HAP-1 (cell line): ENCODE data around the gene OR8H1.

ENCODE experiments used
- DNase-seq, 2 experiments: peaks; one replicate each; pipeline ENCODE4 v3.0.0-alpha.2; 2016 to 2020; ENCODE audit warnings: low spot score in 2 of 2
- H3K27me3 ChIP-seq: fragments of 250-450 bp; sonication (Bioruptor Pico); 2 replicates; pipeline ENCODE4 v1.5.1; 2020; ENCODE audit warnings: low read depth, mild to moderate bottlenecking, moderate library complexity
- H3K36me3 ChIP-seq: fragments of 250-450 bp; sonication (Bioruptor Pico); replicated peaks from 2 replicates; pipeline ENCODE4 v1.5.1; 2020; ENCODE audit warnings: mild to moderate bottlenecking
- H3K4me1 ChIP-seq: fragments of 250-450 bp; sonication (Bioruptor Pico); 2 replicates; pipeline ENCODE4 v1.5.1; 2020; ENCODE audit warnings: mild to moderate bottlenecking
- H3K4me3 ChIP-seq: fragments of 250-450 bp; sonication (Bioruptor Pico); 2 replicates; pipeline ENCODE4 v1.5.1; 2020; ENCODE audit warnings: mild to moderate bottlenecking, moderate library complexity
- H3K9me3 ChIP-seq: fragments of 250-450 bp; sonication (Bioruptor Pico); 2 replicates; pipeline ENCODE4 v1.5.1; 2020; ENCODE audit warnings: mild to moderate bottlenecking, moderate library complexity
- in situ Hi-C: fragments of 300-500 bp; cut with MboI; formaldehyde crosslinking; loops from 3 replicates; pipeline ENCODE4 v1.14.3; 2020; ENCODE audit warnings: low sequenced_read_pairs, inconsistent platforms, mixed read lengths

Gene OR8H1, protein sequence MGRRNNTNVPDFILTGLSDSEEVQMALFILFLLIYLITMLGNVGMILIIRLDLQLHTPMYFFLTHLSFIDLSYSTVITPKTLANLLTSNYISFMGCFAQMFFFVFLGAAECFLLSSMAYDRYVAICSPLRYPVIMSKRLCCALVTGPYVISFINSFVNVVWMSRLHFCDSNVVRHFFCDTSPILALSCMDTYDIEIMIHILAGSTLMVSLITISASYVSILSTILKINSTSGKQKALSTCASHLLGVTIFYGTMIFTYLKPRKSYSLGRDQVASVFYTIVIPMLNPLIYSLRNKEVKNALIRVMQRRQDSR

DNA sequence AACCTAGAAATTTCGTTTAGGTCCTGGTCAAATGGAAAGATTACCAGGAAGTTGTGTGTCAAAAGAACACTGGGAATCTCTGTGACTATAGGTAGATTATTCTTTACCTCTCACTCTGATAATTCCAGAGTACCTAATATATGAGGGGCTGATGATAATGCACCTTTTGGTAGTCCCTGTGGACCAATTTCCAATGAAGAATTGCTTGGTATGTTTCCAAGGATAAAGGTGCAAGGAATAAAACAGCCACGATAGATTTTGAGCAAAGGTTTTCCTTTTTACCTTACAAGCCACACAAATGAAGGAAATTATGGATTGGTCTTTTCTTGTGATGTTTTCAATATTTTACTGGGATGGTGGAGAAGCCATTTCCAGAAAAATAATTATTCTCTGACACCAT is at the start of gene OR8H1:
Gene OR8H1 (minus strand): TSS at position 101 of the 400 bp plus-strand sequence. CDS start 1,192 bp downstream, outside the sequence.
- H3K4me3 ChIP-seq: no peak within 1 kb of the TSS
- DNase-seq: no peak
- no peaks in the 10 kb centered on the region for H3K9me3 ChIP-seq
- H3K27me3 ChIP-seq: no peaks in the 10 kb centered on the region
- H3K4me1 ChIP-seq: no peaks in the 10 kb centered on the region
- H3K36me3 ChIP-seq: no peaks in the 10 kb centered on the region
- in situ Hi-C loops: no loop called here

DNA sequence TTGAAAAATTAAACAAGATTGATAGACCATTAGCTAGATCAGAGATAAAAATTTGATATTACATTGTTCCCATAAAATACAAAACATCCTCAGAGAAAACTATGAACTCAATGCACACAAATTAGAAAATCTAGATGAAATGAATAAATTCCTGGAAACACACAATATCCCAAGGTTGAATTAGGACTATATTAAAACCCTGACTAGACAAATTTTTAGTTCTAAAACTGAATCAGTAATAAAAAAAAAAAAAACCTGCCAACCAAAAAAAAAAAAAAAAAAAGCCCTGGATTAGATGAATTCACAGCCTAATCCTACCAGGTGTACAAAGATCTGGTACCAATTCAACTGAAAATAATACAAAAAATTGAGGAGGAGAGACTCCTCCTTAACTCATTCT is 48.2 kb upstream of the OR8H1 start:
- in situ Hi-C loops: no loop called here
- H3K36me3 ChIP-seq: no peaks in the 10 kb centered on the region
- H3K4me3 ChIP-seq: no peak overlapping the region
- H3K4me1 ChIP-seq: no peaks in the 10 kb centered on the region
- no peaks in the 10 kb centered on the region for H3K27me3 ChIP-seq
- H3K9me3 ChIP-seq: no peaks in the 10 kb centered on the region
- DNase-seq: no peak

DNA sequence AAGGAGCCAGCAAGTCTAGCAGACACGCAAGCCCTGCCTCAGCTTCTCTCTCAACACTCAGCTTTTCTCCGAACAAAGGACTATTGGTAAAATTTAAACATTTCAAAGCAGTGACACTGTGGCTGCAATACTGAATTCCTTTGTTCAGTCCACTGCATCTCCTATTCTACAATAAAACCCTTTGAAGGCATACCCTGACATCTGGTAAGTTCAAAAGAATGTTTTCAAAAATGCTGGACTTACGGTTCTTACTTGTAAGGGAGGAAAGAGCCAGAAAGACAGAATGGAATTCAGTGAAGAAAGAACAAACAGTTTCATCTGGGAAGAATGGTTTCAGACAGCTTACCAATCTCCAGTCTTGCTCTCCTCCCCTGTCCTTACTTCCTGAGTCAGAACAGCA is 41.1 kb upstream of the OR8H1 start:
- DNase-seq: no peak
- Histone ChIP-seq H3K36me3 (no peaks in the 10 kb centered on the region), H3K27me3 (no peaks in the 10 kb centered on the region), H3K9me3 (no peaks in the 10 kb centered on the region), H3K4me3 (no peak overlapping the region), H3K4me1 (no peaks in the 10 kb centered on the region)
- in situ Hi-C loops: no loop called here

DNA sequence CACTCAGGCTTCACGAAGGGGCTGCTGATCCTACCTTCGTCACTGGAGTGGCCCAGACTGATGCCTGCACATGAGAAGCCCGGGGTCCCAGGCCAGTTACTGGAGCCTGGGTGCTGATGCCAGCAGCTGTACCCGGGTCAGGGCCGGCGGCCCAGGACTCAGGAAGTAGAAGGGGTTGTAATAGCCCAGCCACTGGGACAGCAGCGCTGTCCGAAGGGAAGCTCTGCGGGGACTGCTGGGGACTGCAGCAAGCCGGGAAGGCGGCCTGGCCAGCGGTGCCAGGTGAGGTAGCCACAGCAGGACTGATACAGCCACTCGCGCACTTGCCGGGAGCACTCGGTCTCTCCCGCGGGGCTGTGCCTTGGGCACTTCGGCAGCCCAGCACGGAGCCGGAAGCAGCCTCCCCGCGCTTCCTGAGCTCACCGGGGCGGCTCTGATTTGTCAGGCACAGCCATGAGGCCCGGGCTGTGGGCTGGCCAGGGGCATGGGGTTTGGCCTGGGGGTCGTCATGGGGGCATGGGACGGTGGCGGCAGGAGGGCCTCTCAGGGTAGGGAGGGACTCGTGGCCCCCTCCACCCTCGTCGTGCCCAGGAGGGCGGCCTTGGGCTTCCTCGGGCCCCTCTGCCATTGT is 39.9 kb upstream of the OR8H1 start:
- H3K4me1 ChIP-seq: no peaks in the 10 kb centered on the region
- H3K9me3 ChIP-seq: no peaks in the 10 kb centered on the region
- in situ Hi-C loops: no loop called here
- no peak overlapping the region for H3K4me3 ChIP-seq
- no peaks in the 10 kb centered on the region for H3K27me3 ChIP-seq
- no peaks in the 10 kb centered on the region for H3K36me3 ChIP-seq
- no peak for DNase-seq

DNA sequence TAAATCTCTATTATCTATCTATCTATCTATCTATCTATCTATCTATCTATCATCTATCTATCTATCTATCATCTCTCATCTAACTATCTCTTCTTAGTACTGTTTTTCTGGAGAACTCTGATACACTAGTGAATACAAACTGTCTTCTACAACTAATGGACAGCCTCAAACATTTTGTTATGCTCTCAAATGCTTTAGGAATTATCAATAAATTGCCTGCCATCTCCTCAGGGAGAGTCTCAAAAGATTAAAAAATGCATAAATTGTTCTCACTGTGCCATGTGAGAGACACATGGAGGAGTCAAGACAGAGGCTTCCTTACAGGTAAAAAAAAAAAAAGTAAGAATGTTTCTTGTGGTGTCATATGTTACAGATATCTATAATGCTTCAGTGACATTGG is 22.8 kb upstream of the OR8H1 start, which contains the start of gene OR8K3:
Gene OR8K3 (plus strand): TSS at position 301 of the 400 bp plus-strand sequence. CDS start 3,163 bp downstream, outside the sequence.
- in situ Hi-C loops: no loop called here
- H3K4me3 ChIP-seq: no peak within 1 kb of the TSS
- no peak for DNase-seq

DNA sequence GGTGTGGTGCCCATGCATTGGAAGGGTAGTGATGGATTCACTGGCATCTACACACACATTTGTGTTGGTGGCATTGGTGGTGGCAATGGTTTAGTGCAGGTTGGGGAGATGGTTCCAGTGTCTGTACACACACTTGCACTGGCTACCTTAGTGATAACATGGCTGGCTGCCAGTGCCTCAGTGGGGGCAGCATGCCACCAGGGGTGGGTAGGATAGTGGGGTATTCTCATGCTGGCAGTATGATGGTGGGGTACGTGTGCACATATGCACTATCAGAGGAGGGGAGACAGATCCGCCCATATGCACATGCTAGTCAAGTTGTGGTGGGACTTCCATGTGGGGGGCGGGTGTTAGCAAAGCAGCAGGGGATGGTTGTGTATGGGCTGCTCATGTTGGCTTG is 15.8 kb upstream of the OR8H1 start:
- in situ Hi-C loops: no loop called here
- Histone ChIP-seq H3K27me3 (no peaks in the 10 kb centered on the region), H3K9me3 (no peaks in the 10 kb centered on the region; the same call in 1 of the 2 replicates), H3K4me1 (no peaks in the 10 kb centered on the region), H3K4me3 (no peak overlapping the region), H3K36me3 (no peaks in the 10 kb centered on the region)
- no peak for DNase-seq

More for the DNA sequence above, 22.8 kb upstream of the OR8H1 start, which contains the start of gene OR8K3:
- Histone ChIP-seq H3K27me3 (no peaks in the 10 kb centered on the region), H3K36me3 (no peaks in the 10 kb centered on the region), H3K9me3 (no peaks in the 10 kb centered on the region; the same call in 1 of the 2 replicates), H3K4me1 (no peaks in the 10 kb centered on the region)

DNA sequence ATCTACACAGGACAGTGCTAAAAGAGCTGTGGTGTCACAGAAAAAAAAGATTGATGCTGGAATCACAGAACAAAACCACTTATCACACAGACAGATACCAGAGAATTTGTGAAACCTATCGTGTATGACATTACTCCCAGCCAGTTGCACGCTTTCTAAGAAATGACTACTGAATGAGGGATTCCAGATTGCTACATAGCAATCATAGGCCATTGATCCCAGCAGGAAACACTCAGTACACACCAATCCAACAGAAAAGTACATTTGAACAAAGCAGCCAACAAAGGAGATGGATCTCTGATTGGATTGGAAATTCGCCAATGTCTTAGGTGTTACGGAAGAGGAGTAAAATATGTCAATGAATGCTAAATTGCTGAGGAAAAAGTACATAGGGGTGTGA is 4.8 kb upstream of the OR8H1 start:
- in situ Hi-C loops: no loop called here
- H3K4me3 ChIP-seq: no peak overlapping the region

DNA sequence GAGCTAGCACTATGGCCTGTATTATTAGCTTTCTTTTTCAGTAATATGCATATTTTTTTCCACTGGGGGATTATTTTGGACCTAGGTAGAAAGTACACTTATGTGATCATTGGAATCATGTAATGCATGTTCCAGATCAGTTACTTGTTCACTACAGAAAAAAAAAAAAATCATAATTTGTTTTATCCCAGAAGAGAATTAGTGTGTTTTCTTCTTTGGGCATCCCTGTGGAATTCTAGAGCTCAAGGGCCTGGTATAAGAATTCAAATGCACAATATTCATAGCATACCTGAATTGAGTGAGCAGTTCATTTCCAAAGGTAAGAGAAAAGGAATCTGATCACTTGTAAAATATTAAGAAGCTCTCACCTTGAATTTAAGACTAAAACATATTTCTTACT is 18.2 kb downstream of the OR8H1 start, which contains the start of gene OR5T1:
Gene OR5T1 (plus strand): TSS at position 301 of the 400 bp plus-strand sequence. CDS start 1,485 bp downstream, outside the sequence.
- Histone ChIP-seq H3K4me1 (no peaks in the 10 kb centered on the region), H3K4me3 (no peak within 1 kb of the TSS), H3K36me3 (no peaks in the 10 kb centered on the region), H3K27me3 (no peaks in the 10 kb centered on the region), H3K9me3 (no peaks in the 10 kb centered on the region; the same call in 1 of the 2 replicates)
- in situ Hi-C loops: no loop called here
- no peak for DNase-seq

More for the DNA sequence above, 4.8 kb upstream of the OR8H1 start:
- H3K27me3 ChIP-seq: no peaks in the 10 kb centered on the region
- H3K9me3 ChIP-seq: no peaks in the 10 kb centered on the region
- no peaks in the 10 kb centered on the region for H3K36me3 ChIP-seq
- DNase-seq: no peak
- H3K4me1 ChIP-seq: no peaks in the 10 kb centered on the region

DNA sequence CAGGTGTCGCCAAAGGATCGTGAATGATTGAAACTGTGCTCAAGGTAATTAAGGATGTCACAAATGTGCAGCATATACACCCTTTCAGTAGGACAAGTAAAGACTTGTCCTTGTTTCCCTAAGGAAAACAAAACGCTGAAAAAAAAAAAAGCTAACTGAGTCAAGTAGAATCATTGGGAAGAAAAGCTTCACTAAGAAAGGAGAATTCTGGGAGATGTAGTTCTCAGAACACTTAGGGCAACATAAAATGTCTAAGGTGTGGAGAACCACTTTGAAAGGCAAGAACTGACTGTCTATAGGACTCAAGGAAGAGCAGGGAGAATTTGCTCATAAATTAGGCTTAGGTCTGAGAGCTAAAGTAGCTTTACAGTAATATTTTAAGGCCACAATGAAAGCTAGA is 21.0 kb downstream of the OR8H1 start:
- DNase-seq: no peak
- no peaks in the 10 kb centered on the region for H3K36me3 ChIP-seq

DNA sequence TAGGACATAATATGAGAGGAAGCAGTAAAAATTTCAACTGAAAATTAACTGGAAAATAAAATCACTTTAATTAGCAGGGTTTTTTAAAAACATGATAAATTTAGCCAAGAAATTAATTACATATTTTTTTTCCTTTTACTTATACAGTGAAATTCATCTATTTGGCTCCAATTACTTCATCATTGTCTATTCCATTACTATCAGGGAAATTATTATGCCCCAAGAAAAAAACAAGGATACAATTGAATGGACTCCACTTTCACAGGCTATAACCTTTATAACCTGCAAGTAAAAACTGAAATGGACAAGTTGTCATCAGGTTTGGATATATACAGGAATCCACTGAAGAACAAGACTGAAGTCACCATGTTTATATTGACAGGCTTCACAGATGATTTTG is 40.1 kb downstream of the OR8H1 start, which contains the start of gene OR5T3:
Gene OR5T3 (plus strand): TSS at position 301 of the 400 bp plus-strand sequence. CDS start 0 bp downstream, at position 301.
- no peaks in the 10 kb centered on the region for H3K27me3 ChIP-seq
- H3K4me3 ChIP-seq: no peak within 1 kb of the TSS
- no peaks in the 10 kb centered on the region for H3K4me1 ChIP-seq
- DNase-seq: no peak
- in situ Hi-C loops: no loop called here
- no peaks in the 10 kb centered on the region for H3K9me3 ChIP-seq
- H3K36me3 ChIP-seq: no peaks in the 10 kb centered on the region

More for the DNA sequence above, 21.0 kb downstream of the OR8H1 start:
- Histone ChIP-seq H3K4me3 (no peak overlapping the region), H3K9me3 (no peaks in the 10 kb centered on the region), H3K4me1 (no peaks in the 10 kb centered on the region), H3K27me3 (no peaks in the 10 kb centered on the region)
- in situ Hi-C loops: no loop called here
